HG02938 (cell line): ENCODE results near the gene MAT2A.

Experiments
- ATAC-seq: cut with Tn5 transposase; IDR thresholded peaks from one replicate; pipeline ENCODE4 v1.9.1; 2021; ENCODE audit warnings: mild to moderate bottlenecking, moderate library complexity; ENCODE audit not compliant: unreplicated experiment

Gene MAT2A

GRCh38 chr2:85538507-85539360, at the start of gene MAT2A:
Gene MAT2A, plus strand, starts transcription at chr2:85539168. Its CDS starts 120 bp downstream, at chr2:85539288.
- peak; percentile 59 for ATAC-seq

GRCh38 chr2:85490861-85491755, 47.9 kb upstream of the MAT2A start:
- ATAC-seq: no peak

- no peak for ATAC-seq
Measured at GRCh38 chr2:85496436-85496835, 42.5 kb upstream of the MAT2A start.

GRCh38 chr2:85497944-85498630, 40.9 kb upstream of the MAT2A start:
- no peak for ATAC-seq

GRCh38 chr2:85501248-85501647, 37.7 kb upstream of the MAT2A start:
- ATAC-seq: no peak

- ATAC-seq: no peak
Measured at GRCh38 chr2:85502720-85503119, 36.2 kb upstream of the MAT2A start.

GRCh38 chr2:85503168-85503850, 35.7 kb upstream of the MAT2A start:
- no peak for ATAC-seq

- ATAC-seq: no peak
Measured at GRCh38 chr2:85503851-85504777, 34.9 kb upstream of the MAT2A start.

GRCh38 chr2:85504778-85505261, 34.1 kb upstream of the MAT2A start:
- no peak for ATAC-seq

GRCh38 chr2:85505551-85506238, 33.3 kb upstream of the MAT2A start:
- no peak for ATAC-seq

GRCh38 chr2:85506768-85507181, 32.2 kb upstream of the MAT2A start:
- no peak for ATAC-seq

GRCh38 chr2:85511008-85511811, 27.8 kb upstream of the MAT2A start:
- no peak for ATAC-seq

GRCh38 chr2:85514323-85514722, 24.6 kb upstream of the MAT2A start:
- no peak for ATAC-seq

- ATAC-seq: no peak
Measured at GRCh38 chr2:85516653-85517389, 22.1 kb upstream of the MAT2A start.

GRCh38 chr2:85522090-85522647, 16.8 kb upstream of the MAT2A start:
- no peak for ATAC-seq

GRCh38 chr2:85523062-85523902, 15.7 kb upstream of the MAT2A start:
- ATAC-seq: no peak
